ENCODE results near the gene SNN.

Gene SNN

GRCh38 chr16:11673091-11674000 lies 5.1 kb downstream of the SNN start:
- no peak for DNase-seq (ENCODE audit: extremely low read depth, low read depth)
- TF ChIP-seq, protein P1, sequence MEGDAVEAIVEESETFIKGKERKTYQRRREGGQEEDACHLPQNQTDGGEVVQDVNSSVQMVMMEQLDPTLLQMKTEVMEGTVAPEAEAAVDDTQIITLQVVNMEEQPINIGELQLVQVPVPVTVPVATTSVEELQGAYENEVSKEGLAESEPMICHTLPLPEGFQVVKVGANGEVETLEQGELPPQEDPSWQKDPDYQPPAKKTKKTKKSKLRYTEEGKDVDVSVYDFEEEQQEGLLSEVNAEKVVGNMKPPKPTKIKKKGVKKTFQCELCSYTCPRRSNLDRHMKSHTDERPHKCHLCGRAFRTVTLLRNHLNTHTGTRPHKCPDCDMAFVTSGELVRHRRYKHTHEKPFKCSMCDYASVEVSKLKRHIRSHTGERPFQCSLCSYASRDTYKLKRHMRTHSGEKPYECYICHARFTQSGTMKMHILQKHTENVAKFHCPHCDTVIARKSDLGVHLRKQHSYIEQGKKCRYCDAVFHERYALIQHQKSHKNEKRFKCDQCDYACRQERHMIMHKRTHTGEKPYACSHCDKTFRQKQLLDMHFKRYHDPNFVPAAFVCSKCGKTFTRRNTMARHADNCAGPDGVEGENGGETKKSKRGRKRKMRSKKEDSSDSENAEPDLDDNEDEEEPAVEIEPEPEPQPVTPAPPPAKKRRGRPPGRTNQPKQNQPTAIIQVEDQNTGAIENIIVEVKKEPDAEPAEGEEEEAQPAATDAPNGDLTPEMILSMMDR (IDR thresholded peaks at IDR 0.05; ENCODE audit: low read depth, low read length): no peak

DNA sequence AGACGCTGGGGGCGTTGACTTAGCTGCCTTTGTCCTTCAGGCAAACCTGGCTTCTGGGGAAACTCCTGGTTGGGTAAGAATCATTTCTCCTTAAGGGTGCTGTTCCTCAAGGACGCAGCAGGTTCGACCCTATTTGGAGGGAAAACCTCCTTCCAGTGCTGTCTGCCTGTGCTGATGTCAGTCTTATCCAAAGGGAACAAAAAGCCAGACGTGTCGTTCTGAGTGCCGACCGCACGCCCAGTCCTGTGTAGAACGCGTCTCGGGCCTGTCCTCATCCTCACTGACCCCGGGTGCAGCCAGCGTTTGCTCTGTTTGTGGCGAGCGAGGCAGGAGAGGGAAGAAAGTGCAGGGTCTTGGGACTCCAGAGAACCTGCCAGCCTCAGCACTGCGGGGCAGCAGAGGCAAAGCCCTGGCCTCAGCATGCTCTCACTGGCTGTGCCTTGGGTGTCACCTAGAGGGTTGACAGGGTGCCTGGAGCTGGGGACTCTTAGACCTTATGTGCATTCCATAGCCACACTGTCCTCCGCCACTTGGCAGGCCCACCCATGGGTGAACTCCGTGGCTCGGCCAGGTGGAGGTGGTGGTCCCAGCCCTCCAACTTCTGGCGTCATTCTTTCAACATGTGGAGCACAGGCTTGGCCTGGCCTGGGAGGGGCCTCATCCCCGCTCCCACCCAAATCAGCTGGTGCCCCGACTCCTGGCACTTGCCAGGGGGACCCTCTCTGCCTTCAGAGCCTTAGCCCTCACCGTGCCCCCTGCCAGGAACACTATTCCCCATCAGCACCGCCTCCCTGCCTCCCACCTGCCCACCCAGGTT lies 6.0 kb downstream of the SNN start:
- TF ChIP-seq, protein P1 (IDR thresholded peaks at IDR 0.05; ENCODE audit: low read depth, low read length): no peak
- DNase-seq (ENCODE audit: extremely low read depth, low read depth): no peak

DNA sequence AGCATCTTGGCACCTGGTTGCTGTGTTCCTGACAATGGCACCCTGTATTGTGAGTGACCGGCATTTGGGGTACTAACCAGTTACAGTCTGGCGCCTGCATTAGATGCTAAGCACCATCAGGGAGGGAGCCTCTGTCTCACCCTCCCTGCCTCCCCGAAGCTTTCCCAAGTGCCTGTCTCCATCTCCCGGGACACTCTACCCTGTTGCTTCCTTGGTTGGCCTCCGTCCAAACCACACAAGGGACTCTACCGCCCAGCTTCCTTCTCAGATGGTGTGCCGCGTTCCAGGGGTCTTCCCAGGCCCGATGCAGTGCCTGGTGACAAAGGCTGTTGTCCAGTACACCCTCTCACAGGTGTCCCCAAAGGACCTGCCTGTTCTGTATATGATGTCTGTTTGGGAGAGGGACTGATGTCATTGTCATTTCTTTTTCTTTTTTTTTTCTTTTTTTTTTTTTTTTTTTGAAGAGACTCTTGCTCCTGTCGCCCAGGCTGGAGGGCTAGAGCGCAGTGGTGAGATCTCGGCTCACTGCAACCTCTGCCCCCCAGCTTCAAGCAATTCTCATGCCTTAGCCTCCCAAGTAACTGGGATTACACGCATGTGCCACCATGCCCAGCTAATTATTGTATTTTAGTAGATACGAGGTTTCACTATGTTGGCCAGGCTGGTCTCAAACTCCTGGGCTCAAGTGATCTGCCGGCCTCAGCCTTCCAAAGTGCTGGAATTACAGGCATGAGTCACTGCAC lies 6.7 kb downstream of the SNN start:
- TF ChIP-seq, protein P1 (IDR thresholded peaks at IDR 0.05; ENCODE audit: low read depth, low read length): no peak
- no peak for DNase-seq (ENCODE audit: extremely low read depth, low read depth)

GRCh38 chr16:11675561-11676511 lies 7.6 kb downstream of the SNN start:
- DNase-seq (ENCODE audit: extremely low read depth, low read depth): no peak
- TF ChIP-seq, protein P1 (IDR thresholded peaks at IDR 0.05; ENCODE audit: low read depth, low read length): no peak

GRCh38 chr16:11676799-11677198 lies 8.5 kb downstream of the SNN start:
- TF ChIP-seq, protein P1 (IDR thresholded peaks at IDR 0.05; ENCODE audit: low read depth, low read length): no peak
- no peak for DNase-seq (ENCODE audit: extremely low read depth, low read depth)

- TF ChIP-seq, protein P1 (IDR thresholded peaks at IDR 0.05; ENCODE audit: low read depth, low read length): no peak
- no peak for DNase-seq (ENCODE audit: extremely low read depth, low read depth)
Measured at GRCh38 chr16:11677451-11677951, 9.2 kb downstream of the SNN start.
